NCI-H1694 treated with DMSO at 0.1 percent for 48 hours (cell line): ENCODE measurements around the gene SLC25A40.

Experiments used
- DNase-seq: peaks from one replicate; lab custom pipeline; 2025; lab: John Stamatoyannopoulos, UW

The SLC25A40 gene

GRCh38 chr7:87784424-87784823, 91.7 kb downstream of the SLC25A40 start:
- no peak for DNase-seq
